DOHH2 (cell line): Measurements from ENCODE around the gene KCNK1.

Experiments used
- CTCF ChIP-seq: fragments of 200-600 bp; sonication (generic); IDR thresholded peaks from one replicate; pipeline ENCODE4 v1.5.1; 2014; ENCODE audit warnings: antibody characterized with exemption, mild to moderate bottlenecking, low read depth, low read length; ENCODE audit not compliant: poor library complexity, severe bottlenecking
- EZH2phosphoT487 ChIP-seq: fragments of 200-600 bp; sonication (generic); IDR thresholded peaks from 2 replicates; pipeline ENCODE4 v1.6.1; 2017; ENCODE audit warnings: borderline replicate concordance, mild to moderate bottlenecking, antibody characterized with exemption, low read length, moderate library complexity, mixed read lengths

GRCh38 chr1:233668725-233669294 lies 54.9 kb downstream of the KCNK1 start:
- TF ChIP-seq CTCF (no peak), EZH2phosphoT487 (no peak)
